Ascending aorta (tissue), 2 donors: ENCODE measurements around the gene HNRNPC. TPM values are rescaled to one million over a fixed set of nuclear protein-coding genes. Genes with fewer than 3 reads are reported as not detected.
"Not testable (repeated sequence)": the region's sequence is repeated elsewhere in the genome, so short reads cannot be mapped to it uniquely, and the experiment has no call there.

Source experiments
- DNase-seq, 2 donors: peaks; one replicate each; pipeline ENCODE4 v3.0.0-alpha.2; 2019; ENCODE audit warnings: low spot score in 2 of 2
- H3K27ac ChIP-seq, 2 donors: fragments of 200-600 bp; sonication (generic); one replicate each; pipeline ENCODE4 v1.5.1; 2016 to 2017; ENCODE audit warnings: mild to moderate bottlenecking in 1 of 2
- H3K27me3 ChIP-seq: fragments of 200-600 bp; sonication (generic); one replicate; pipeline ENCODE4 v1.5.1; 2017
- H3K36me3 ChIP-seq, 2 donors: fragments of 200-600 bp; sonication (generic); one replicate each; pipeline ENCODE4 v1.5.1; 2016
- H3K4me1 ChIP-seq, 2 donors: fragments of 200-600 bp; sonication (generic); one replicate each; pipeline ENCODE4 v1.5.1; 2016 to 2017; ENCODE audit warnings: mild to moderate bottlenecking in 1 of 2
- H3K4me3 ChIP-seq, 2 donors: fragments of 200-600 bp; sonication (generic); one replicate each; pipeline ENCODE4 v1.5.1; 2016 to 2017; ENCODE audit warnings: mild to moderate bottlenecking in 1 of 2
- H3K9me3 ChIP-seq, 2 donors: fragments of 200-600 bp; sonication (generic); one replicate each; pipeline ENCODE4 v1.5.1; 2016
- intact Hi-C: fragments of 100-400 bp; cut with DNase I; formaldehyde crosslinking; loops from one replicate; pipeline ENCODE4 v1.15.1; 2023
- total RNA-seq: library from RNA; depleted of rRNA; stranded (reverse); fragments of >200 nt; gene quantifications from one replicate; pipeline ENCODE4 v1.1.0, GENCODE V29; 2016
- TF ChIP-seq, protein P1 (sequence below), 3 experiments: fragments of 200-600 bp in 2 of 3; fragments of 450-650 bp in 1 of 3; sonication (generic) in 2 of 3; IDR thresholded peaks; one replicate each; pipeline ENCODE4 v1.5.1; 2016 to 2019; ENCODE audit warnings: antibody characterized with exemption in 3 of 3, mild to moderate bottlenecking in 1 of 3, moderate library complexity in 1 of 3

The HNRNPC gene
- total RNA-seq, 1 donor from 2014 or later, result 303 TPM

DNA sequence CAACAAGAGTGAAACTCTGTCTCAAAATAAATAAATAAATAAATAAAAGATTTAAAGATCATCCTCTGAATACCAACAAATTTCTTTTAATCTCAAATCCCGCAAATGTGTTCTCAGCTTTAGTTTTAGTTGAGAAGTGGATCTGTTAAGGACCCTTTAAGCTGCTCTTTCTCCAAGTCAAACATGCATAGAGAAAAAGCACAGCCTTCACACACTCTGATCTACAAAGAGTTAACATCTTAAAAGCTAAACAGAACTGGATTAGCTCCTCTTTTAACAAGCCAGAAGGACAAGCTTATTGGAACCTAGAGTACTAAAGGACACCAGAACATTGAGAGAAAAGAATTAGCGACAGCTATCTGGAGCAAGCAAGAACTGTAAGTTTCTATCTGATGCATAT lies 10.5 kb upstream of the HNRNPC start, which contains the start of gene RPGRIP1:
Gene RPGRIP1, plus strand, starts transcription at position 301 of the 400 bp plus-strand sequence. CDS start 7,894 bp downstream, outside the sequence.
- intact Hi-C loops, result no loop called here
- no peak within 1 kb of the TSS for H3K4me3 ChIP-seq
- H3K27ac ChIP-seq, result no peak within 1 kb of the TSS

DNA sequence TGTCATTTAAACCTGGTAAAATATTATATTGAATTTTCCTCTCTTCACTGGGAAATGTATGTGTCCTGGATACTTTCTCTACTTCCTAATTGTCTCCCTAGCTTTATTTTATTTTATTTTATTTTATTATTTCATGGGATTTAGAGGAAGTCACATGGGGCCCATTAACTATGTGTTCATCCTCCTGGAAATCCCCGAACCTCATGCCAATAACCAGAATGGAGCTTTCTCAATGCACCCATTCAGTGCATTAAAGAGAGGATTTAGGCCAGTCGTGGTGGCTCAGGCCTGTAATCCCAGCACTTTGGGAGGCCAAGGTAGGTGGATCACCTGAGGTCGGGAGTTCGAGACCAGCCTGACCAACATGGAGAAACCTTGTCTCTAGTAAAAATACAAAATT lies 9.4 kb upstream of the HNRNPC start:
- intact Hi-C loops, result no loop called here
- TF ChIP-seq, protein P1, sequence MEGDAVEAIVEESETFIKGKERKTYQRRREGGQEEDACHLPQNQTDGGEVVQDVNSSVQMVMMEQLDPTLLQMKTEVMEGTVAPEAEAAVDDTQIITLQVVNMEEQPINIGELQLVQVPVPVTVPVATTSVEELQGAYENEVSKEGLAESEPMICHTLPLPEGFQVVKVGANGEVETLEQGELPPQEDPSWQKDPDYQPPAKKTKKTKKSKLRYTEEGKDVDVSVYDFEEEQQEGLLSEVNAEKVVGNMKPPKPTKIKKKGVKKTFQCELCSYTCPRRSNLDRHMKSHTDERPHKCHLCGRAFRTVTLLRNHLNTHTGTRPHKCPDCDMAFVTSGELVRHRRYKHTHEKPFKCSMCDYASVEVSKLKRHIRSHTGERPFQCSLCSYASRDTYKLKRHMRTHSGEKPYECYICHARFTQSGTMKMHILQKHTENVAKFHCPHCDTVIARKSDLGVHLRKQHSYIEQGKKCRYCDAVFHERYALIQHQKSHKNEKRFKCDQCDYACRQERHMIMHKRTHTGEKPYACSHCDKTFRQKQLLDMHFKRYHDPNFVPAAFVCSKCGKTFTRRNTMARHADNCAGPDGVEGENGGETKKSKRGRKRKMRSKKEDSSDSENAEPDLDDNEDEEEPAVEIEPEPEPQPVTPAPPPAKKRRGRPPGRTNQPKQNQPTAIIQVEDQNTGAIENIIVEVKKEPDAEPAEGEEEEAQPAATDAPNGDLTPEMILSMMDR (IDR thresholded peaks at IDR 0.05), result no peak
- H3K4me3 ChIP-seq, result no peak overlapping the region
- H3K27ac ChIP-seq, result no peak overlapping the region
- no peaks in the 10 kb centered on the region for H3K9me3 ChIP-seq
- H3K4me1 ChIP-seq, result no peaks in the 10 kb centered on the region
- no peaks in the 10 kb centered on the region for H3K36me3 ChIP-seq
- DNase-seq, result no peak
- no peaks in the 10 kb centered on the region for H3K27me3 ChIP-seq

More for the DNA sequence above, 10.5 kb upstream of the HNRNPC start, which contains the start of gene RPGRIP1:
- Histone ChIP-seq H3K9me3 (no peaks in the 10 kb centered on the region), H3K4me1 (no peaks in the 10 kb centered on the region), H3K36me3 (no peaks in the 10 kb centered on the region), H3K27me3 (no peaks in the 10 kb centered on the region)
- no peak for DNase-seq
- TF ChIP-seq, protein P1 (IDR thresholded peaks at IDR 0.05), result no peak

DNA sequence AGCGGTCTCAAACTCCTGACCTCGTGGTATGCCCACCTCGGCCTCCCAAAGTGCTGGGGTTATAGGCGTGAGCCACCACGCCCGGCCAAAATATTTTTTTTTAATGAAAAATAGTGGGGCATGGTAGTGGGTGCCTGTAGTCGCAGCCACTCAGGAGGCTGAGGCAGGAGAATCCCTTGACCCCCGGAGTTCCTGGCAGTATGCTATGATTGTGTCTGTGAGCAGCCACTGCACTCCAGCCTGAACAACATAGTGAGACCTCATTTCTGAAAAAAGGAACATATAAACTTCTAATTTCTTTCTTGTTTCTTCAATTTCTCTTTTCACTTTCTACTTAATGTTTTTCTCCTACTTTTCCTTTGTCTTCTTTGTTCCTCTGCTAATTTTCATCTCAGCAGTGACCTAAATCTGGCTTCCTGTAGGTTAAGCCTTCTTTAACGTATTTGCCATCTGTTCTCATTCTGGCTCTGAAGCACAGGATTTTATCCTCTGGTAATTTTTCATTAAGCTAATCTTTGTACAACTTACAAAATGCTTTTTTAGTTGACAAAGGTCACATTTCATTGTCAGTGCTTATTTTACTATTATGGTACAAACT lies 6.1 kb upstream of the HNRNPC start:
- TF ChIP-seq, protein P1 (IDR thresholded peaks at IDR 0.05), result no peak
- Histone ChIP-seq H3K36me3 (no peaks in the 10 kb centered on the region), H3K27ac (no peak overlapping the region), H3K4me1 (no peaks in the 10 kb centered on the region), H3K27me3 (no peaks in the 10 kb centered on the region), H3K4me3 (no peak overlapping the region), H3K9me3 (no peaks in the 10 kb centered on the region)
- DNase-seq, result no peak
- intact Hi-C loops, result no loop called here

DNA sequence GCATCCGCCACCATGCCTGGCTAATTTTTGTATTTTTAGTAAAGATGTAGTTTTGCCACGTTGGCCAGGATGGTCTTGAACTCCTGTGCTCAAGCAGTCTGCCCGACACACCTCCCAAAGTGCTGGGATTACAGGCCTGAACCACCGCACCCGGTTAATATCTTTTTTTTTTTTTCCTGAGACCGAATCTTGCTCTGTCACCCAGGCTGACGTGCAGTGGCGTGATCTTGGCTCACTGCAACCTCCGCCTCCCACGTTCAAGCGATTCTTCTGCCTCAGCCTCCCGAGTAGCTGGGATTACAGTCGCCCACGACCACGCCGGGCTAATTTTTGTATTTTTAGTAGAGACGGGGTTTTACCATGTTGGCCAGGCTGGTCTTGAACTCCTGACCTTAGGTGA lies 3.4 kb upstream of the HNRNPC start:
- H3K4me3 ChIP-seq, DNase-seq, H3K27me3 ChIP-seq, H3K9me3 ChIP-seq, H3K27ac ChIP-seq, intact Hi-C loops, H3K36me3 ChIP-seq, H3K4me1 ChIP-seq: not testable (repeated sequence)

DNA sequence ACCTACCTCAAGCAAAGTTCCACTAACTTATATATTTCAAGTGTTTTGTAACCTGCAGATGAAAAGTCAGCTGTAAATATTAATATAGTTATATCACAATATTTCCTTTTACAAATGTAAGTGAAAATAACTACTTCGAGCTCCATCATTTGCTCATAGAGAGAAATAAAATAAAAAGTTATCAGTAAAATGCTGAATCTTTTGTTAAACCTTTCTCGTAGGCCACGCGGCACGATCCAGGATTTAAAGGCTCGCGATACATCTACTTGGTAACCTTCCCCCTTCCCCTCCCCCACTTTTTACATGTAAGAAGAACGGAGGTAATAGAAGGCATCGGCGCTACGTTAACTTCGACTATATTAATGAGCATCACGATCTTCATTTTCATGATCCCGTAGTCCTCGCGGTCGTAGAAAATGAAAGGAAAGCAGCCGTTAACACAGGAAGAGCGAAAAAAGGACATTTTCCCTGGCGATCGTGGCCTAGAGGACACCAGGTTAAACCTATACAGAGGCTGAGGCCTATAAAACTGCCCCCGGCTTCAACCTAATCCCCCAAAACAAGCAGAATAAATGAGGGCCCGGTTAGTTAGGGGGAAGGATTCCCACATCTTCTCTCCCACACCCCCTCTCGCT lies 508 bp downstream of the HNRNPC start:
- intact Hi-C loops, result loop anchor here (1.0 to 10.0 kb wide), 7 partner anchors 116 to 925 kb away; partner anchors contain the start of genes CHD8, METTL17, PARP2 and RAB2B
- Histone ChIP-seq H3K9me3 (no peaks in the 10 kb centered on the region), H3K36me3 (peaks cover 10% of the 10 kb centered on the region in 2 donors), H3K27me3 (no peaks in the 10 kb centered on the region), H3K4me3 (peak overlapping the region; percentile 67 to 95), H3K27ac (peak overlapping the region; percentile 96 to 98), H3K4me1 (peaks cover 13 to 16% of the 10 kb centered on the region in 2 donors)
- TF ChIP-seq, protein P1 (IDR thresholded peaks at IDR 0.05), result no peak
- no peak for DNase-seq
